Left hindlimb (tissue), 1 donor: ENCODE results near the gene ADAM22.

Source experiments
- DNase-seq: peaks from one replicate; pipeline ENCODE4 v3.0.0-alpha.2; 2018

Gene ADAM22

GRCh38 chr7:88041583-88041982, 107.5 kb downstream of the ADAM22 start:
- DNase-seq, result no peak

- no peak for DNase-seq
These were observed 108.1 kb downstream of the ADAM22 start for GRCh38 chr7:88042157-88042556.

GRCh38 chr7:88042803-88043202, 108.8 kb downstream of the ADAM22 start:
- DNase-seq, result no peak

DNA sequence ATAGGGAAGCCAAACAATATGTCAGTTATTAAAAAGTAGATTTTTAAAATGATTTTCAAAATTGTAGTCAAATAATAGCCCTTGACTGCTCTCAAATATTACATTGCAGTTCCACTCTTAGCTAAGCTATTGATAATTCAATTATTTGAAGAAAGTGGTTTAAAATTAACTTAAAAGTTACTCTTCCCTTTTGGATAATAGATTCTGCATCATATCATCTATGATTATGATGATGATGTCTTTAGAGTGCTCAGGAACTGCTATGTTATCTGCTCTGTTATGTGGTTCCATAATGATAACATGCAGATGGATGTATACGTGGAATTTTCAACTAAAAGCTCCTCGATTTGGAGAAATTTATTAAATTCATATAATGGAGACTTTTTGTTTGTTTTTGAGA, 110.0 kb downstream of the ADAM22 start:
- no peak for DNase-seq

GRCh38 chr7:88046839-88047573, 113.0 kb downstream of the ADAM22 start:
- no peak for DNase-seq

- no peak for DNase-seq
These were observed 123.6 kb downstream of the ADAM22 start for GRCh38 chr7:88057655-88058054.

- DNase-seq, result no peak
These were observed 128.2 kb downstream of the ADAM22 start for GRCh38 chr7:88062238-88062637.

DNA sequence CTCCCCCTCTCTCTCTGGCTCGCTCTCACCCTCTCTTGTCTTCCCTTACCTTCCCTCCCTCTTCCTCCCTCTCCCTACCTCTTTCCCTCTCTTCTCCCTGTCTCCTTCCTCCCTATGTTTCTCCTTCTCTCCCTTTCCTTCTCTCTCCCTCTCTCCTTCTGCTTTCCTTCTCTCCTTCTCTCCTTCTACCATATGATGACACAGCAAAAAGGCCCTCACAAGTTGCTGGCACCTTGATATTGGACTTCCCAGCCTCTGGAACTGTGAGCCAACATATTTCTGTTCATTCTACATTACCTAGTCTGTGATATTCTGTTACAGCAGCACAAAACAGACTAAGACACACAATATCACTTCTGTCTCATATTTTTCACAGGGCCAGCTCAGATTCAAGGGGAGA, 135.0 kb downstream of the ADAM22 start:
- no peak for DNase-seq

DNA sequence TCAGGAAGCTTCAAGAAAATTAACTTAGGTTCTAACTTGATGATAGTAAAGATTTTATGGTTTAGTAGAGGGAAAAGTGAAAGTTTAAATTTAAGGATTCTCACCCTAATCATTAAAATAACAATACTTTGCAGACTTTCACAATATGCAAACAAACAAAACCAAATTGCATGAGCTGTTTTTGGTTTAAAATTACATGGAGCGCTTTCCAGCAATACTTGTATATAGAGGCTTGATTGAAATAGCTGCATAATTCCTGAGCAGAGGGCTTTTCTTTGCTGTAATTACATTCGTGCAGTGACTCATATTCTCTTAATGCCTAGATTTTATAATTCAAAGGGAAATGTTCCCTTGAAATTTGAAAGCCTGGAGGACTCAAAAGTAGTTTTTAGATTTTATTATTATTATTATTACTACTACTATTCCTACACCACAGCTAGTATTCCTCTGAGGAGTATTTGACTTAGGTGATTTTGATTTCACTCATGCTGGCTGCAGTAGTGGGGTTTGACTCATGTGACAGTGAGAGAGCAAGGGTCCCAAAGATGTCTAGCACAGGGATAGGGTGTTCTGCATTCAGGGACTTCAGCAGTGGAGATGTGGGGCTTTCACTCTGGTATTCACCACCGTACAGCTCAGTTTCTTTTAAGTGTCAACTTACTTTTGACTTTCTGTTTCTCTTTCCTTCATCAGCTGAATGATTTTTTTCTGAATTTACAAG, 138.1 kb downstream of the ADAM22 start:
- no peak for DNase-seq

GRCh38 chr7:88072715-88073055, 138.6 kb downstream of the ADAM22 start:
- DNase-seq, result no peak

- DNase-seq, result no peak
These were observed 139.6 kb downstream of the ADAM22 start for GRCh38 chr7:88073626-88074025.

DNA sequence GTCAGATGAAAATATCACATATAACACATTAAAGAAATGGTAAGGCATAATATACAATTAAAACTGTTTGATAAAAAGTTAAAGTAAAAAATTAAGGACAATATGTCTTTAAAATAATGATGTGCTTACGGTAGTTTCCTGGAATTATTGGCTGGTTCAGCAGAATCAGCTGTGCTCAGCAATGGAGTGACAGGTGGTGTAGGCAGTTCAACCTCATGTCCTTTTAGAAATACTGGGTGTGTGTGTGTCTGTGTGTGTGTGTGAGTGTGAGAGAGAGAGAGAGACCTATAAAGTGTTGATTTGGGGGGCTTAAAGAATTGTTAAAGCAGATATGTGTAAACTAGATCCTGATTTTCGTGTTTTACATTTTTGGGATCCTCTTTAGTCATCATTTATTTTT, 141.2 kb downstream of the ADAM22 start:
- no peak for DNase-seq

DNA sequence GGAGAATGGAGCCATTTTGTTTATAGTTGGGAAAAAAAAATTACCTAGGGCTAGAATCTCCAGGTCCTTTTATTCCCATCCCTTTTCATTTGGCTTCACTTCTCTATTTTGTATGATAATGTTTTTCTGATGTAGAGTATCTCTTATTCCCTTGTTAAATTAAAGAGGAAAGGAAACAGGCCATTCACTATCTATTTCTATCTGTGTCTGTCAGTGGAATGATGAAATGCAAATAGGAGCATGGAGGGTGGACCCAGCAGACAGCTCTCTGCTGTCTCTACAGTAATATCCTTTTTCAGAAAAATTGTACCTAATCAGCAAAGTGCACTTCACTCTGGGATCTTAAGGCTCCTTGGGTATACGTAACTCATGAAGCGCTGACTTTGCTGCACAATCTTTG, 149.8 kb downstream of the ADAM22 start:
- no peak for DNase-seq

GRCh38 chr7:88089561-88089960, 155.5 kb downstream of the ADAM22 start:
- no peak for DNase-seq

DNA sequence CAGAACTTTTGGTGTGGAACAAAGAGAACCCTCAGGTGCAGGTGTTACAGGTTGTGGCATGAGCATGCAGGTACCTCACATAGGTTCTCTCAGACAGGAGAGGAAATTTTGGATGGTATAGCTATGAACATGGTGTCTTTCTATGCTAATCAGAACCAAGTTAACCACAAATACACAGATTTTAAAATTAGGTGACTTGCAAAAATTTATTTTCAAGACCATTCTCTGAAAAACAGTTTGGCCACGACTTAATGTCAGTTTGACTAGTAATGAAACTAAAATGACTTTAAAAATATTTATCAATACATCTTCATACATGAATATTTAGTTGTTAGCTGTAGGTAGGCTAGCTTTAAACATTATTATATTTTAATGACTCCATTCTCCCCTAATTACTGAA, 156.2 kb downstream of the ADAM22 start:
- DNase-seq, result no peak

- DNase-seq, result no peak
These were observed 156.6 kb downstream of the ADAM22 start for GRCh38 chr7:88090671-88091070.

DNA sequence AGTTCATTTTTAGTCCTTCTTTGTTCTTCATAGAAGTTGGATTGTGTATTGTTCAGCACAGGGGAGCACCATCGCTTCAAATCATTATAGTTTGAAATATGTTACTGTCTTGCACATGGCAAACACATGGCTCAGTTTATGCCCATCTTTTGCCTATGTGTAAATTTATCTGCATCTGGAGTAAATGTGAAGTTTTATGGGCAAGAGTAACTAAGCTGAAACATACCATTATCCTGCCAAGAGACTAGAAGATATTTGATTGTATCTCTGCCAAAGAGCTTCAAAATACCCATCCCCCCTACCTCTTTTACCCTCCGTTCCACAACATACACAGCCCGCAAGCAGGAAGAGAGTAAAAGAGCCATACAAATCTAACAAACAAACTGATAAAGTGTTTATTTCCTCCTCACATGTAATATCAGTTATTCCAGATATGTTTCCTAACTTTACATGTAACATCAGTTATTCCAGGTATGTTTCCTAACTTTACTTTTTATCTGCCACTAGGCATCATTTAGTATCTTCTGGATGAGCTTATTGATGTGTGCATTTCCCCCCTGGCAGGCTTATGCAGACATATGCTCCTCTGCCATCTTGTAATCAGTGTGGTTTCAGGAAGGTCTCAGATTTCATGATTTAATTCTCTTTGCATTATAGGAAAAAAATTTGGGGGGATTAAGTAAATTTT, 158.1 kb downstream of the ADAM22 start:
- no peak for DNase-seq

GRCh38 chr7:88092676-88092999, 158.6 kb downstream of the ADAM22 start:
- no peak for DNase-seq

GRCh38 chr7:88101769-88102168, 167.7 kb downstream of the ADAM22 start:
- no peak for DNase-seq

DNA sequence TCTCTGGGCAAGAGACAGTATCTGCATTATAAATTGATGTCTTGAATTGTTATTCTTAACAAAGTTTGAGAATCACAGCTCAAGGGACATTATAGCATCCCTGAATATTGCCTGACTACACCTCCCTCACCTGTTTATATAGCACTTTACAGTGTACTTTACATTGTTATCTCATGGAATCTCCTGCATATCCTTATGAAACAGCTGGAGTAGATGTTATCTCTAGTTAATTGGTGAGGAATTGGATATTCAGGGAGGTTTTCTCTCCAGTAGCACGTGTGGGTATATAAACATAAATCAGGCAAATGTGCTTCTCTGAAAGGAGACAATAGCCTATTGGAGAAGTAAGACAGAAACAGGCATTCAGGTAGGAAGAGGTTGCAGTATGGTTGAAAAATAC, 168.6 kb downstream of the ADAM22 start:
- DNase-seq, result no peak

- DNase-seq, result no peak
These were observed 170.7 kb downstream of the ADAM22 start for GRCh38 chr7:88104732-88105131.

DNA sequence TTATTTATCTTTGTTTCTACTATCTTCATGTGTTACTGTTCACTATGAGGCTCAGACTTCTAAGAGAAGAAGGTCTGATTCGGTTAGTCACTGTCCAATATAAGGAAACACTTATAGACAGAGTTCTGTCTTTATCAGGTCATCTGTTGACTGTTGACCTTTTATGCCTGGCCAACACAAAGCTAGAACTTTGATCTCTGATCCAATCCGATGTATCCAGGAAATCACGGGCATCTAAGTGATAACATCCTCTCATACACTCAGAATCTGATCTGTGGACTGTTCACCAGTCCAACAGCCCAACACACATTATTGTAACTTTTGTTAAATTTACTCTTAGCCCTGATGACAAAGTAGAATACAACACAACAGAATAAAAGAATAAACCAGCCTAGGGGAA, 171.2 kb downstream of the ADAM22 start:
- no peak for DNase-seq

DNA sequence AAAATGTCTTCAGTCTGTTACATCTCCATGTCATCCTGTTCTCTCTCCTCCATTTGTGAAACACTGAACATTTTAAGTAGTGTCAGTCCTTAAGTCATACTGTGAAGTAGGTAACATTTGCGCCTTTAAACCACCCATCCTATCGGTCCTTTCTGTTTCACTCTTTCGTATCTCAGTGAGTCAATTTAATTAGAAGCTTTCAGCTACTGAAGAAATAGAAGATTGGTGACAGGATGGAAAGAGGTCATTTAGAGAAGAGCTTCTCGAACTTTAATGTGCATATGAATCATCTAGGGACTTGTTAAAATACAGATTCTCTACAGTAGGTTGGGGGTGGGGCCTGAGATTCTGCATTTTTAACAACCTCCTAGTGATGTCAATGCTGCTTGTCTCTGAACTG, 172.4 kb downstream of the ADAM22 start:
- no peak for DNase-seq

- no peak for DNase-seq
These were observed 175.6 kb downstream of the ADAM22 start for GRCh38 chr7:88109612-88110011.
